Measurements from ENCODE around the gene DENND1B. TPM values are rescaled to one million over a fixed set of nuclear protein-coding genes. Genes with fewer than 3 reads are reported as not detected.

Gene DENND1B
- total RNA-seq, 1 experiment from 2014 or later: 14.1 TPM

- H3K4me3 ChIP-seq: no peak overlapping the region
- H2AFZ ChIP-seq: no peak overlapping the region
- TF ChIP-seq CTCF (conservative IDR thresholded peaks at IDR 0.05) (no peak), EZH2 (IDR thresholded peaks at IDR 0.05; ENCODE audit: low read depth) (no peak)
- ChIA-PET CTCF (no interaction called here), POLR2A (ENCODE audit: unreplicated experiment) (no interaction called here)
- H3K9me3 ChIP-seq (ENCODE audit: insufficient read depth, low read depth): no peaks in the 10 kb centered on the region
- peaks cover 9% of the 10 kb centered on the region for H3F3A ChIP-seq (ENCODE audit: insufficient read depth, low read depth)
- no peaks in the 10 kb centered on the region for H3K36me3 ChIP-seq (ENCODE audit: low read depth)
- intact Hi-C loops (cut with micrococcal nuclease; ENCODE audit: unreplicated experiment): loop anchor here (10.0 kb wide), 2 partner anchors 675 to 915 kb away; no protein-coding TSS in a partner anchor
- no peaks in the 10 kb centered on the region for H3K9me2 ChIP-seq (ENCODE audit: insufficient read depth)
- H4K20me1 ChIP-seq (ENCODE audit: insufficient read depth): no peaks in the 10 kb centered on the region
- no peak overlapping the region for H3K27ac ChIP-seq
- peaks cover 61% of the 10 kb centered on the region for H3K79me2 ChIP-seq (ENCODE audit: low read depth)
- H3K4me2 ChIP-seq: no peak overlapping the region
- peaks cover 18% of the 10 kb centered on the region for H3K4me1 ChIP-seq (replicated peaks; ENCODE audit: insufficient read depth)
- H3K27me3 ChIP-seq (ENCODE audit: insufficient read depth, low read depth): no peaks in the 10 kb centered on the region
- no TSS peak for BruUV-seq (replicated peaks)
- no peak for DNase-seq
These were observed 5.0 kb downstream of the DENND1B start for GRCh38 chr1:197770243-197770642.

GRCh38 chr1:197769287-197769686, 6.0 kb downstream of the DENND1B start:
- Histone ChIP-seq H4K20me1 (ENCODE audit: insufficient read depth) (no peaks in the 10 kb centered on the region), H3K4me3 (no peak overlapping the region), H3K4me2 (no peak overlapping the region), H2AFZ (no peak overlapping the region), H3K9me2 (ENCODE audit: insufficient read depth) (no peaks in the 10 kb centered on the region), H3K27me3 (ENCODE audit: insufficient read depth, low read depth) (no peaks in the 10 kb centered on the region), H3K27ac (no peak overlapping the region), H3K79me2 (ENCODE audit: low read depth) (peaks cover 58% of the 10 kb centered on the region), H3F3A (ENCODE audit: insufficient read depth, low read depth) (peaks cover 3% of the 10 kb centered on the region), H3K36me3 (ENCODE audit: low read depth) (no peaks in the 10 kb centered on the region), H3K9me3 (ENCODE audit: insufficient read depth, low read depth) (no peaks in the 10 kb centered on the region), H3K4me1 (replicated peaks; ENCODE audit: insufficient read depth) (peaks cover 18% of the 10 kb centered on the region)
- intact Hi-C loops (cut with micrococcal nuclease; ENCODE audit: unreplicated experiment): no loop called here
- TF ChIP-seq CTCF (conservative IDR thresholded peaks at IDR 0.05) (no peak), EZH2 (IDR thresholded peaks at IDR 0.05; ENCODE audit: low read depth) (no peak)
- no peak for DNase-seq
- no TSS peak for BruUV-seq (replicated peaks)
- ChIA-PET POLR2A (ENCODE audit: unreplicated experiment) (no interaction called here), CTCF (no interaction called here)

GRCh38 chr1:197768014-197768805, 7.1 kb downstream of the DENND1B start:
- no peaks in the 10 kb centered on the region for H4K20me1 ChIP-seq (ENCODE audit: insufficient read depth)
- H3K4me2 ChIP-seq: no peak overlapping the region
- peaks cover 19% of the 10 kb centered on the region for H3K4me1 ChIP-seq (replicated peaks; ENCODE audit: insufficient read depth)
- H3K9me3 ChIP-seq (ENCODE audit: insufficient read depth, low read depth): no peaks in the 10 kb centered on the region
- H2AFZ ChIP-seq: no peak overlapping the region
- intact Hi-C loops (cut with micrococcal nuclease; ENCODE audit: unreplicated experiment): no loop called here
- ChIA-PET POLR2A (ENCODE audit: unreplicated experiment) (no interaction called here), CTCF (no interaction called here)
- no peaks in the 10 kb centered on the region for H3F3A ChIP-seq (ENCODE audit: insufficient read depth, low read depth)
- TF ChIP-seq CTCF (conservative IDR thresholded peaks at IDR 0.05): no peak
- no peak for TF ChIP-seq EZH2 (IDR thresholded peaks at IDR 0.05; ENCODE audit: low read depth)
- no peaks in the 10 kb centered on the region for H3K27me3 ChIP-seq (ENCODE audit: insufficient read depth, low read depth)
- no TSS peak for BruUV-seq (replicated peaks)
- H3K9me2 ChIP-seq (ENCODE audit: insufficient read depth): no peaks in the 10 kb centered on the region
- H3K4me3 ChIP-seq: no peak overlapping the region
- no peak for DNase-seq
- no peak overlapping the region for H3K27ac ChIP-seq
- H3K79me2 ChIP-seq (ENCODE audit: low read depth): peaks cover 47% of the 10 kb centered on the region
- no peaks in the 10 kb centered on the region for H3K36me3 ChIP-seq (ENCODE audit: low read depth)
